Colonic mucosa (tissue), 4 donors: ENCODE measurements around the gene TBATA. TPM values are rescaled to one million over a fixed set of nuclear protein-coding genes. Genes with fewer than 3 reads are reported as not detected.

Source experiments
- DNase-seq: peaks from one replicate; pipeline ENCODE4 v3.0.0-alpha.2; 2020
- H3K27ac ChIP-seq: fragments of 200-600 bp; one replicate; pipeline ENCODE4 v1.8.0; 2021
- H3K27me3 ChIP-seq: fragments of 200-600 bp; one replicate; pipeline ENCODE4 v1.8.0; 2021
- H3K36me3 ChIP-seq: fragments of 200-600 bp; one replicate; pipeline ENCODE4 v1.8.0; 2021
- H3K4me1 ChIP-seq: fragments of 200-600 bp; one replicate; pipeline ENCODE4 v1.8.0; 2021; ENCODE audit warnings: mild to moderate bottlenecking
- H3K4me3 ChIP-seq: fragments of 200-600 bp; one replicate; pipeline ENCODE4 v1.8.0; 2021
- H3K9ac ChIP-seq, 2 donors: one replicate each; pipeline ENCODE4 v1.7.0; 2013; ENCODE audit warnings: control low read depth in 2 of 2, low read depth in 2 of 2, low read length in 2 of 2
- H3K9me3 ChIP-seq: fragments of 200-600 bp; one replicate; pipeline ENCODE4 v1.8.0; 2021
- CTCF ChIP-seq: fragments of 200-600 bp; IDR thresholded peaks from one replicate; pipeline ENCODE4 v1.8.0; 2022; ENCODE audit warnings: antibody characterized with exemption, mild to moderate bottlenecking
- intact Hi-C: fragments of 100-400 bp; cut with DNase I; formaldehyde crosslinking; loops from one replicate; pipeline ENCODE4 v1.14.1; 2022
- total RNA-seq, 2 donors: library from RNA; stranded (reverse); fragmentation: NEBNext Ultra II Directional in 1 of 2; extraction: Animal tissue kit (Norgen Biotek cat#: 25700) in 1 of 2; gene quantifications; one replicate each; pipeline ENCODE4 v1.2.1, GENCODE V29; 2021
- donor health status: healthy.
- donor health status: DM: no; HTN: no; CAD: no.
- donor health status: DM: no; HTN: no; CAD: no.

Gene TBATA
- total RNA-seq, 2 donors from 2014 or later, result not detected

GRCh38 chr10:70743879-70744278 is 41.3 kb downstream of the TBATA start:
- intact Hi-C loops, result no loop called here
- Histone ChIP-seq H3K27ac (peak overlapping the region; percentile 2), H3K36me3 (no peaks in the 10 kb centered on the region), H3K9me3 (no peaks in the 10 kb centered on the region), H3K4me3 (no peak overlapping the region), H3K9ac (no peak overlapping the region), H3K27me3 (no peaks in the 10 kb centered on the region), H3K4me1 (peaks cover 5% of the 10 kb centered on the region)
- TF ChIP-seq CTCF, result no peak
- DNase-seq, result no peak

- H3K36me3 ChIP-seq, result no peaks in the 10 kb centered on the region
- H3K4me1 ChIP-seq, result peaks cover 5% of the 10 kb centered on the region
- H3K27me3 ChIP-seq, result no peaks in the 10 kb centered on the region
- DNase-seq, result no peak
- H3K27ac ChIP-seq, result peak overlapping the region; percentile 2
- no peak overlapping the region for H3K4me3 ChIP-seq
- no peak for TF ChIP-seq CTCF
- intact Hi-C loops, result no loop called here
- H3K9me3 ChIP-seq, result no peaks in the 10 kb centered on the region
- H3K9ac ChIP-seq, result peak overlapping the region in 1 of 2 donors; percentile 12
Measured at GRCh38 chr10:70743430-70743788, 41.8 kb downstream of the TBATA start.

- no peak overlapping the region for H3K9ac ChIP-seq
- peak overlapping the region; percentile 2 for H3K27ac ChIP-seq
- intact Hi-C loops, result no loop called here
Measured at GRCh38 chr10:70742537-70743429, 42.4 kb downstream of the TBATA start.

GRCh38 chr10:70740406-70741288 is 44.5 kb downstream of the TBATA start:
- Histone ChIP-seq H3K4me1 (peaks cover 5% of the 10 kb centered on the region), H3K27ac (no peak overlapping the region), H3K9ac (no peak overlapping the region), H3K36me3 (no peaks in the 10 kb centered on the region), H3K4me3 (no peak overlapping the region), H3K27me3 (no peaks in the 10 kb centered on the region), H3K9me3 (no peaks in the 10 kb centered on the region)
- no peak for TF ChIP-seq CTCF
- DNase-seq, result no peak
- intact Hi-C loops, result no loop called here

More at GRCh38 chr10:70742537-70743429, 42.4 kb downstream of the TBATA start:
- TF ChIP-seq CTCF, result no peak
- peaks cover 5% of the 10 kb centered on the region for H3K4me1 ChIP-seq
- H3K4me3 ChIP-seq, result no peak overlapping the region
- peak; percentile 37 for DNase-seq
- no peaks in the 10 kb centered on the region for H3K27me3 ChIP-seq
- H3K9me3 ChIP-seq, result no peaks in the 10 kb centered on the region
- no peaks in the 10 kb centered on the region for H3K36me3 ChIP-seq

- H3K4me1 ChIP-seq, result peaks cover 5% of the 10 kb centered on the region
Measured at GRCh38 chr10:70738761-70739121, 46.4 kb downstream of the TBATA start.

More at GRCh38 chr10:70738761-70739121, 46.4 kb downstream of the TBATA start:
- H3K27me3 ChIP-seq, result no peaks in the 10 kb centered on the region
- H3K36me3 ChIP-seq, result no peaks in the 10 kb centered on the region
- H3K4me3 ChIP-seq, result no peak overlapping the region
- no peak overlapping the region for H3K9ac ChIP-seq
- DNase-seq, result no peak
- intact Hi-C loops, result no loop called here
- no peaks in the 10 kb centered on the region for H3K9me3 ChIP-seq
- TF ChIP-seq CTCF, result no peak
- H3K27ac ChIP-seq, result no peak overlapping the region
